ENCODE results near the gene TPRN. TPM values are rescaled to one million over a fixed set of nuclear protein-coding genes. Genes with fewer than 3 reads are reported as not detected.

Gene TPRN
- total and polyA plus RNA-seq, 3 experiments from 2014 or later = 0.76 to 15.1 (median 14.1) TPM

DNA sequence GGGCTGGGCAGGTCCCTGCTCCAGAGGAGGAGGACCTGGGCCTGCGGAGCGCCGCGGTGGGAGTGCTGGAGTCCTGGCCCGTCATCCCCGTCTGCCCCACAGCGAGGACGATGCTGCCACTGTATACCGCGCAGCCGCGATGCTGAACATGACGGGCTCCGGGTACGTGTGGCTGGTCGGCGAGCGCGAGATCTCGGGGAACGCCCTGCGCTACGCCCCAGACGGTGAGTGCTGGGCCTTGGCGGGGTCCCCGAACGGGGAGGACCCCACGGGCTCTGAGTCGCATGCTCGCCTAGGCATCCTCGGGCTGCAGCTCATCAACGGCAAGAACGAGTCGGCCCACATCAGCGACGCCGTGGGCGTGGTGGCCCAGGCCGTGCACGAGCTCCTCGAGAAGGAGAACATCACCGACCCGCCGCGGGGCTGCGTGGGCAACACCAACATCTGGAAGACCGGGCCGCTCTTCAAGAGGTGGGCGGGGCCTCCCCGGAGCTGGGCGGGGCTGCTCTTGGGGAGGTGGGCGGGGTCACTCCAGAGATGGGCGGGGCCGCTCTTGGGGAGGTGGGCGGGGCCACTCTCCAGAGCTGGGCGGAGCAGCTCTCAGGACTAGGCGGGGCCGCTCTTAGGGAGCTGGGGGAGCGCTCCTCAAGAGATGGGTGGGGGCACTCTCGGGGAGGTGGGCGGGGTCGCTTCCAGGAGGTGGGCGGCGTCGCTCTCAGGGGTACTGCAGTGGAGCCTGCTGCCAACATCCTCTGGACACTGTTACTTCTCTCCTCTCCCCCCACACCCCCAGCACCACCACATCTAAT lies 43.8 kb downstream of the TPRN start:
- peaks cover 0 to 28% (median 15%) of the 10 kb centered on the region in 3 donors for H3K4me1 Mint-ChIP-seq
- peak; percentile 41 to 66 (median 48) for DNase-seq
- ChIA-PET POLR2A (interaction anchor here (1.2 kb wide), 1 partner anchor 27 kb away, joined by 4 read pairs; no protein-coding TSS in a partner anchor), CTCF (interaction anchor here (0.6 to 1.1 kb wide), 2 partner anchors 61 to 315 kb away, joined by 3 to 4 read pairs; partner anchors contain the start of gene AJM1)
- Histone ChIP-seq H3K27me3 (ENCODE audit: insufficient read depth, low read length, poor library complexity, severe bottlenecking) (peaks cover 19% of the 10 kb centered on the region), H3K4me3 (ENCODE audit: low read length) (peak overlapping the region; percentile 41), H3K9me3 (ENCODE audit: low read length) (no peaks in the 10 kb centered on the region), H3K4me1 (ENCODE audit: insufficient read depth, low read length) (peaks cover 13% of the 10 kb centered on the region), H3K27ac (ENCODE audit: low read depth, low read length) (no peak overlapping the region), H3K36me3 (ENCODE audit: insufficient read depth, low read length) (no peaks in the 10 kb centered on the region)
- no peaks in the 10 kb centered on the region for H3K36me3 Mint-ChIP-seq
- peaks cover 26 to 38% of the 10 kb centered on the region in 2 donors for H3K27me3 Mint-ChIP-seq
- H3K9me3 Mint-ChIP-seq = peaks cover 0 to 2% (median 0%) of the 10 kb centered on the region in 5 donors
- no peak overlapping the region for H3K27ac Mint-ChIP-seq
- H3K4me3 Mint-ChIP-seq = peak overlapping the region in 6 of 7 donors; percentile 23 to 69 (median 59)

- Histone ChIP-seq H3K27me3 (ENCODE audit: insufficient read depth, low read length, poor library complexity, severe bottlenecking) (peaks cover 8% of the 10 kb centered on the region), H3K4me3 (ENCODE audit: low read length) (no peak overlapping the region), H3K27ac (ENCODE audit: low read depth, low read length) (no peak overlapping the region), H3K4me1 (ENCODE audit: insufficient read depth, low read length) (peaks cover 7% of the 10 kb centered on the region), H3K36me3 (ENCODE audit: insufficient read depth, low read length) (no peaks in the 10 kb centered on the region), H3K9me3 (ENCODE audit: low read length) (no peaks in the 10 kb centered on the region)
- H3K4me3 Mint-ChIP-seq = no peak overlapping the region
- peaks cover 0 to 13% (median 4%) of the 10 kb centered on the region in 3 donors for H3K4me1 Mint-ChIP-seq
- ChIA-PET CTCF (no interaction called here), POLR2A (no interaction called here)
- no peak overlapping the region for H3K27ac Mint-ChIP-seq
- no peaks in the 10 kb centered on the region for H3K9me3 Mint-ChIP-seq
- no peak for DNase-seq
- H3K36me3 Mint-ChIP-seq = no peaks in the 10 kb centered on the region
- peaks cover 8 to 21% of the 10 kb centered on the region in 2 donors for H3K27me3 Mint-ChIP-seq
Measured at GRCh38 chr9:137152844-137153405, 47.6 kb downstream of the TPRN start.

- Mint-ChIP-seq H3K27ac (peak overlapping the region in 1 of 8 donors; percentile 65), H3K4me3 (peak overlapping the region in 1 of 7 donors; percentile 56), H3K4me1 (peaks cover 0 to 1% (median 0%) of the 10 kb centered on the region in 3 donors), H3K36me3 (no peaks in the 10 kb centered on the region), H3K9me3 (no peaks in the 10 kb centered on the region), H3K27me3 (peaks cover 7 to 15% of the 10 kb centered on the region in 2 donors)
- POLR2A ChIA-PET = interaction anchor here (0.6 kb wide), 1 partner anchor 21 kb away, joined by 3 read pairs; no protein-coding TSS in a partner anchor
- H3K4me1 ChIP-seq (ENCODE audit: insufficient read depth, low read length) = no peaks in the 10 kb centered on the region
- H3K36me3 ChIP-seq (ENCODE audit: insufficient read depth, low read length) = no peaks in the 10 kb centered on the region
- CTCF ChIA-PET = interaction anchor here (1.4 to 1.7 kb wide), 2 partner anchors 44 to 86 kb away, joined by 3 to 4 read pairs; no protein-coding TSS in a partner anchor
- no peak overlapping the region for H3K4me3 ChIP-seq (ENCODE audit: low read length)
- H3K27me3 ChIP-seq (ENCODE audit: insufficient read depth, low read length, poor library complexity, severe bottlenecking) = no peaks in the 10 kb centered on the region
- no peak overlapping the region for H3K27ac ChIP-seq (ENCODE audit: low read depth, low read length)
- peak in 1 of 5 donors; percentile 17 for DNase-seq
- H3K9me3 ChIP-seq (ENCODE audit: low read length) = no peaks in the 10 kb centered on the region
Measured at GRCh38 chr9:137150617-137151457, 49.7 kb downstream of the TPRN start.

DNA sequence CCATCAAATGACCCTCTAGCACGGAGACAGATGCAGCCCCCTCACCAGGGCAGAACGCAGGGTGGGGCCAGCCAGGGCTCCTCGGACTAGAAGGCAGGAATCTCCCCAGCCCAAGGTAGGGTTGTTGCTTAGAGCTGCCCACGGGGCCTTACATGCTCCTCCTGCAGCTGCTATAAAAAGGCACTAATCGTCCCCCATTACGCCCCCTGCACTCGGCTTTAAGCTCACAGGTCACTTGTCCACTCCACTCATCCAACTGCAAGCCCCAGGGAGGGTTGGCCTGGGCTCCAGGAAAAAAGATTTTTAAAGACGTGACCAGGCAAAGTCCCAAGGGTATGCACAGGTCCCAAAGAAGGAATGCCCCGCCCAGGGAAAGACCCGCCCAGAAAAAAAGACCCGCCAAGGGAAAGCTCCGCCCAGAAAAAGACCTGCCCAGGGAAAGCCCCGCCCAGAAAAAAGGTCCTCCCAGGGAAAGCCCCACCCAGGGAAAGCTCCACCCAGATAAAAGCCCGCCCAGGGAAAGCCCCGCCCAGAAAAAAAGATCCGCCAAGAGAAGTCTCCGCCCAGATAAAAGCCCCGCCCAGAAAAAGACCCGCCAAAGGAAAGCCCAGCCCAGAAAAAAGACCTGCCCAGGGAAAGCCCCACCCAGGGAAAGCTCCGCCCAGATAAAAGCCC lies 50.5 kb downstream of the TPRN start:
- ChIA-PET CTCF (interaction anchor here (0.7 to 1.7 kb wide), 3 partner anchors 24 to 87 kb away, joined by 3 to 4 read pairs (median 3); no protein-coding TSS in a partner anchor), POLR2A (interaction anchor here (0.6 kb wide), 1 partner anchor 20 kb away, joined by 3 read pairs; no protein-coding TSS in a partner anchor)
- no peaks in the 10 kb centered on the region for H3K9me3 Mint-ChIP-seq
- Histone ChIP-seq H3K4me3 (ENCODE audit: low read length) (no peak overlapping the region), H3K27ac (ENCODE audit: low read depth, low read length) (peak overlapping the region; percentile 38), H3K4me1 (ENCODE audit: insufficient read depth, low read length) (no peaks in the 10 kb centered on the region), H3K36me3 (ENCODE audit: insufficient read depth, low read length) (no peaks in the 10 kb centered on the region), H3K9me3 (ENCODE audit: low read length) (no peaks in the 10 kb centered on the region), H3K27me3 (ENCODE audit: insufficient read depth, low read length, poor library complexity, severe bottlenecking) (no peaks in the 10 kb centered on the region)
- DNase-seq = no peak
- no peaks in the 10 kb centered on the region for H3K36me3 Mint-ChIP-seq
- peak overlapping the region in 1 of 8 donors; percentile 65 for H3K27ac Mint-ChIP-seq
- peaks cover 0 to 1% (median 0%) of the 10 kb centered on the region in 3 donors for H3K4me1 Mint-ChIP-seq
- H3K27me3 Mint-ChIP-seq = peaks cover 4 to 12% of the 10 kb centered on the region in 2 donors
- H3K4me3 Mint-ChIP-seq = no peak overlapping the region

DNA sequence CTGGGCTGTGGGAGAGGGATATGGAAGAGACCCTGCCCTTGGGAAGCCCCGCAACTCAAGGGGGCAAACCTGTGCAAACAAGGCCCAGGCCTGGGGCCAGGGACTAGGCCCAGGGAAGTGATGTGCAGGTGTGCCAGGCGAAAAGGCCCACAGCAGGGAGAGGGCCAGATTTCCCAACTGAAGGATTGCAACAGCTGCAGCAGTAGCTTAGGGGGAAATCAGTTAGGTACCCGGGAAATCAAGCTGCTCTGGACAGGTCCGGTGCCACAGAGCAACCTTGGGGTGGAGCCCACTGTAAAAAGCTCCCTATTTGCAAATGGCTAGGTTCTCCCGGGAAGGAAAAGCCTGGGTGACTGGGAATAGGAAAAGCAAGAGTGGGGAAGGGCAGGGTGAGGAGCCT lies 51.2 kb downstream of the TPRN start:
- Histone ChIP-seq H3K36me3 (ENCODE audit: insufficient read depth, low read length) (no peaks in the 10 kb centered on the region), H3K9me3 (ENCODE audit: low read length) (no peaks in the 10 kb centered on the region), H3K27me3 (ENCODE audit: insufficient read depth, low read length, poor library complexity, severe bottlenecking) (no peaks in the 10 kb centered on the region), H3K4me3 (ENCODE audit: low read length) (no peak overlapping the region), H3K27ac (ENCODE audit: low read depth, low read length) (peak overlapping the region; percentile 38), H3K4me1 (ENCODE audit: insufficient read depth, low read length) (no peaks in the 10 kb centered on the region)
- H3K4me3 Mint-ChIP-seq = no peak overlapping the region
- POLR2A ChIA-PET = no interaction called here
- DNase-seq = no peak
- H3K9me3 Mint-ChIP-seq = no peaks in the 10 kb centered on the region
- no peaks in the 10 kb centered on the region for H3K4me1 Mint-ChIP-seq
- H3K27ac Mint-ChIP-seq = no peak overlapping the region
- H3K27me3 Mint-ChIP-seq = peaks cover 2 to 7% of the 10 kb centered on the region in 2 donors
- CTCF ChIA-PET = interaction anchor here (0.7 to 1.7 kb wide), 3 partner anchors 25 to 87 kb away, joined by 3 to 4 read pairs (median 3); no protein-coding TSS in a partner anchor
- no peaks in the 10 kb centered on the region for H3K36me3 Mint-ChIP-seq

GRCh38 chr9:137148661-137149060 lies 51.9 kb downstream of the TPRN start:
- DNase-seq = no peak
- no peaks in the 10 kb centered on the region for H3K4me1 Mint-ChIP-seq
- no peak overlapping the region for H3K27ac Mint-ChIP-seq
- Histone ChIP-seq H3K9me3 (ENCODE audit: low read length) (no peaks in the 10 kb centered on the region), H3K27ac (ENCODE audit: low read depth, low read length) (no peak overlapping the region), H3K4me3 (ENCODE audit: low read length) (no peak overlapping the region), H3K36me3 (ENCODE audit: insufficient read depth, low read length) (no peaks in the 10 kb centered on the region), H3K27me3 (ENCODE audit: insufficient read depth, low read length, poor library complexity, severe bottlenecking) (peaks cover 2% of the 10 kb centered on the region), H3K4me1 (ENCODE audit: insufficient read depth, low read length) (no peaks in the 10 kb centered on the region)
- peaks cover 7% of the 10 kb centered on the region in 2 donors for H3K27me3 Mint-ChIP-seq
- CTCF ChIA-PET = interaction anchor here (1.7 kb wide), 1 partner anchor 42 kb away, joined by 4 read pairs; no protein-coding TSS in a partner anchor
- no peaks in the 10 kb centered on the region for H3K9me3 Mint-ChIP-seq
- H3K36me3 Mint-ChIP-seq = no peaks in the 10 kb centered on the region
- POLR2A ChIA-PET = no interaction called here
- H3K4me3 Mint-ChIP-seq = no peak overlapping the region

DNA sequence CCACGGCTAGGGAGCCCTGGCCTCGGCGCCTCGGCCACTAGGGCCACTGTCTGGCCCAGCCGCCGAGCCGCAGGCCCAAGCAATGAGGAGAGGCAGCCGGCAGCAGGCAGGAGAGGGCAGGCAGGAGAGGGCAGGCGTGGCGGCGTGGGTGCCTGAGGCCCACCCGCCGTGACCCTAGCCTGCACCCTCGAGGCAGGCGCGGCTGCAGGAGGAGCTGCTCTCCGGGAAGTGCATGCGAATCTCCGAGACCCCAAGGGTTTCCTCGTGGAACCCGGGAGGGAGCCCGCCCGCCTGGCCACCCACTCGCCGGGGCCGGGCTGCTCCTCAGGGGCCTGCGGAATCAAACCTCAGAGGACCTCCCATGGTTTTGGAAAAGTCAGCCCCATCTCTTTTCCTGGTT lies 52.3 kb downstream of the TPRN start:
- Histone ChIP-seq H3K36me3 (ENCODE audit: insufficient read depth, low read length) (no peaks in the 10 kb centered on the region), H3K27ac (ENCODE audit: low read depth, low read length) (no peak overlapping the region), H3K9me3 (ENCODE audit: low read length) (no peaks in the 10 kb centered on the region), H3K4me3 (ENCODE audit: low read length) (no peak overlapping the region), H3K4me1 (ENCODE audit: insufficient read depth, low read length) (no peaks in the 10 kb centered on the region), H3K27me3 (ENCODE audit: insufficient read depth, low read length, poor library complexity, severe bottlenecking) (peaks cover 3% of the 10 kb centered on the region)
- peaks cover 7 to 10% of the 10 kb centered on the region in 2 donors for H3K27me3 Mint-ChIP-seq
- H3K27ac Mint-ChIP-seq = no peak overlapping the region
- no peak for DNase-seq
- H3K9me3 Mint-ChIP-seq = no peaks in the 10 kb centered on the region
- ChIA-PET CTCF (no interaction called here), POLR2A (no interaction called here)
- H3K4me1 Mint-ChIP-seq = no peaks in the 10 kb centered on the region
- no peaks in the 10 kb centered on the region for H3K36me3 Mint-ChIP-seq
- H3K4me3 Mint-ChIP-seq = no peak overlapping the region
